ENCODE data around the gene UBE2E2. TPM values are rescaled to one million over a fixed set of nuclear protein-coding genes. Genes with fewer than 3 reads are reported as not detected.

The UBE2E2 gene
- total RNA-seq, 2 experiments from 2014 or later = 11.3 to 11.8 TPM

DNA sequence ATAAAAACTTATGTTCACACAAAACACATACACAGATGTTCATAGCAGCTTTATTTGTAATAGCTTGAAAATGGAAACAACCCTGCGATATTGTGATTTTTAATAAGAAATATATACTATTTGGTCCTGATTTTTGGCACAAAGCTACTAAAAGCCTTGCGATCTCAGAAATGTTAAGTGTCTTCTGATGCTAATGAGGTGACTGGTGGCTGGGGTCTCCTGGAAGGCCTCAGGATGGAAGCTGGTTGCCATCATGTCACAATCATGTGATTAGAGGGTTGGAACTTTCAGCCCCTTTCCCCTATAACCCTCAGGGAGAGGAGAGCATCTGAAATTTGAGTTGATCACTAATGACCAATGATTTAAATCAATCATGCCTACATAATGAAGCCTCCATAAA, 324.2 kb downstream of the UBE2E2 start:
- ChIA-PET POLR2A (no interaction called here), CTCF (no interaction called here)
- Mint-ChIP-seq H3K27me3 (ENCODE audit: low read depth) (no peaks in the 10 kb centered on the region), H3K4me1 (ENCODE audit: low read depth) (no peaks in the 10 kb centered on the region), H3K9me3 (ENCODE audit: insufficient read depth) (no peaks in the 10 kb centered on the region), H3K27ac (no peak overlapping the region), H3K36me3 (ENCODE audit: low read depth) (no peaks in the 10 kb centered on the region), H3K4me3 (no peak overlapping the region)
- DNase-seq = no peak
- ATAC-seq = no peak

DNA sequence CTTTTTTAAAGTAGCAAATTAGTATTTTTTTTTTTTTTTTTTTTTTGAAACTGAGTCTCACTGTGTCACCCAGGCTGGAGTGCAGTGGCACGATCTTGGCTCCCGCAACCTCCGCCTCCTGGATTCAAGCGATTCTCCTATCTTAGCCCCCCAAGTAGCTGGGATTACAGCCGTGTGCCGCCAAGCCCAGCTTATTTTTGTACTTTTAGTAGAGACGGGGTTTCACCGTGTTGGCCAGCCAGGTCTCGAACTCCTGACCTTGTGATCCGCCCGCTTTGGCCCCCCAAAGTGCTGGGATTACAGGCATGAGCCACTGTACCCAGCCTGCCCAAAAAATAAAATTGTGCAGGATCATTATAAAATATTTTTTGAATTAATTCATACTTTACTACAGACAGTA, 330.5 kb downstream of the UBE2E2 start:
- no peak overlapping the region for H3K27ac Mint-ChIP-seq
- H3K4me1 Mint-ChIP-seq (ENCODE audit: low read depth) = no peaks in the 10 kb centered on the region
- DNase-seq (no peak), ATAC-seq (no peak)
- no peaks in the 10 kb centered on the region for H3K27me3 Mint-ChIP-seq (ENCODE audit: low read depth)
- ChIA-PET POLR2A (no interaction called here), CTCF (no interaction called here)
- H3K36me3 Mint-ChIP-seq (ENCODE audit: low read depth) = no peaks in the 10 kb centered on the region
- H3K4me3 Mint-ChIP-seq = no peak overlapping the region
- H3K9me3 Mint-ChIP-seq (ENCODE audit: insufficient read depth) = no peaks in the 10 kb centered on the region

DNA sequence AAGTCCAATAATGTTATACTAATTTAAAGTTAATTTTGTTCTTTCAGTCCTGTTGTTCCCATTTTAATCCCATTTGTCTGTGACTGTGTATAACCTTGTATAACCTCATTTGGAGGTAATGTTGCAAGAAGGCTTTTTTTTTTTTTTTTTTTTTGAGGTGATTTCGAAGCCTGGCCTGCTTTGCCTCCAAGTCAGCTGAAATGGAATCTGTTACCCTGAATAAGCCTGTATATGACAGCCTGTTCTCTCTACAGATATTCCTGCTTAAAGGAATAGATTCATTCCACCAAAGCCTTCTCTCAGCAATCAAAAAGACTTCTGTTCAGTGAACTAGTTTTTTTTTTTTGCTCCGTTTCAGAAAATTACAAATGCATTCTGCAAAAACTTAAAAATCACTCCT, 330.9 kb downstream of the UBE2E2 start:
- Mint-ChIP-seq H3K27ac (no peak overlapping the region), H3K27me3 (ENCODE audit: low read depth) (no peaks in the 10 kb centered on the region), H3K36me3 (ENCODE audit: low read depth) (no peaks in the 10 kb centered on the region), H3K9me3 (ENCODE audit: insufficient read depth) (no peaks in the 10 kb centered on the region), H3K4me3 (no peak overlapping the region), H3K4me1 (ENCODE audit: low read depth) (no peaks in the 10 kb centered on the region)
- ATAC-seq = no peak
- no peak for DNase-seq
- ChIA-PET CTCF (no interaction called here), POLR2A (no interaction called here)

DNA sequence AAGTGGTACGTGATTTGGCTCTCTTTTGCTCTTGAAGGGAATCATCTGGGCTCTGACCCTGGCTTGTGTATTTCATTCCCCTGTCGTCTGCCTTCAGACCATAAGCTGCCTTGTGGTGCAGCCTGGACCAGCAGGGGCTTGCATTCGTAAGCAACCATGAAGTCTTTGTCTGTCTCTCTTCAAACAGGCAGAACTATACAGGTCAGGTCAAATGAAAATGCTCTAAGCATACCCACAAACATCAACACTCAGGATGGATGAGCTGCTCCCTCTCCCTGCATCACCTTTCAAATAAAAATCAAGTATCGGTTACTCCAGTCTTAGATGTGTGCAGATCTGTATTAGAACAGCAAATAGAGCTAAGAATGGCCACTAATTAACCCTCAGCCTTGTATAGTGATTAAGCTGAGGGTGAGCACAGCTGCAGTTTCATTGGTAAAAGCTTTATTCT, 334.0 kb downstream of the UBE2E2 start:
- CTCF ChIA-PET = interaction anchor here (0.7 kb wide), 1 partner anchor 95 kb away, joined by 3 read pairs; no protein-coding TSS in a partner anchor
- no peak for ATAC-seq
- no peaks in the 10 kb centered on the region for H3K9me3 Mint-ChIP-seq (ENCODE audit: insufficient read depth)

DNA sequence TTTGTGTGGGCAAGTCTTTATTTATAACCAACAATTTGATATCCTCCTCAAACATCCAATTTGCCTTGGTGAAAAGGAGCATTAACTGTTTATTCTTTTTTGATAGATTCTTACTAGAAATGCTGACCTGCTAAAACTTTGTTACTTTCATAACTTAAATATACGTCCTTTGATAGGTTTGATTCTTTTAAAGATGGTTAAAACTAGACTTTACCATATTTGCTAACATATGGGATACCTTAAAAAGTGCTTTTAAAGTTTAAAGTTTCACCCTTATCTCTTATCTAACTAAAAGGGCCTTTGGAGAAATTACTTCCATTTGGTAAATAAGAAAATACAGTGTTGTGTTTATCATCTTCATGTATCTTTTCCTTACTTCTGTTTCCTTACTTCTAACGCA, 336.1 kb downstream of the UBE2E2 start:
- DNase-seq (no peak), ATAC-seq (no peak)
- Mint-ChIP-seq H3K36me3 (ENCODE audit: low read depth) (no peaks in the 10 kb centered on the region), H3K9me3 (ENCODE audit: insufficient read depth) (no peaks in the 10 kb centered on the region), H3K4me3 (no peak overlapping the region), H3K4me1 (ENCODE audit: low read depth) (no peaks in the 10 kb centered on the region), H3K27me3 (ENCODE audit: low read depth) (no peaks in the 10 kb centered on the region), H3K27ac (no peak overlapping the region)
- CTCF ChIA-PET = no interaction called here
- POLR2A ChIA-PET = no interaction called here

More for the DNA sequence above, 334.0 kb downstream of the UBE2E2 start:
- Mint-ChIP-seq H3K4me3 (no peak overlapping the region), H3K36me3 (ENCODE audit: low read depth) (no peaks in the 10 kb centered on the region), H3K27me3 (ENCODE audit: low read depth) (no peaks in the 10 kb centered on the region), H3K27ac (no peak overlapping the region), H3K4me1 (ENCODE audit: low read depth) (no peaks in the 10 kb centered on the region)
- no peak for DNase-seq
- POLR2A ChIA-PET = no interaction called here

DNA sequence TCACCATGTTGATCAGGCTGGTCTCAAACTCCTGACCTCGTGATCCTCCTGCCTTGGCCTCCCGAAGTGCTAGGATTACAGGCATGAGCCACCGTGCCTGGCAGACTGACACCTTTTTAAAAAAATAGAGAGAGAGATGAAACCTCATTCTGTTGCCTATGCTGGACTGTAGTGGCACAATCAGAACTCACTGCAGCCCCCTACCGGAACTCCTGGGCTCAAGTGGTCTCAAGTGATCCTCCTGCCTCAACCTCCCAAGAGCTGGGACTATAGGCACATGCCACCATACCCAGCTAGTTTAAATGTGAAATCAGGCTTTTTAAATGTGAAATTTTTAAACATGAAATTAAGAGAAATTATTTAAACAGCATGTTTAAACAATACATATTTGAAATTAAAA, 337.5 kb downstream of the UBE2E2 start:
- Mint-ChIP-seq H3K4me3 (no peak overlapping the region), H3K4me1 (ENCODE audit: low read depth) (no peaks in the 10 kb centered on the region), H3K27ac (no peak overlapping the region), H3K36me3 (ENCODE audit: low read depth) (no peaks in the 10 kb centered on the region), H3K27me3 (ENCODE audit: low read depth) (no peaks in the 10 kb centered on the region), H3K9me3 (ENCODE audit: insufficient read depth) (no peaks in the 10 kb centered on the region)
- POLR2A ChIA-PET = interaction anchor here (0.6 kb wide), 1 partner anchor 20 kb away, joined by 5 read pairs; no protein-coding TSS in a partner anchor
- CTCF ChIA-PET = no interaction called here
- DNase-seq (no peak), ATAC-seq (no peak)

DNA sequence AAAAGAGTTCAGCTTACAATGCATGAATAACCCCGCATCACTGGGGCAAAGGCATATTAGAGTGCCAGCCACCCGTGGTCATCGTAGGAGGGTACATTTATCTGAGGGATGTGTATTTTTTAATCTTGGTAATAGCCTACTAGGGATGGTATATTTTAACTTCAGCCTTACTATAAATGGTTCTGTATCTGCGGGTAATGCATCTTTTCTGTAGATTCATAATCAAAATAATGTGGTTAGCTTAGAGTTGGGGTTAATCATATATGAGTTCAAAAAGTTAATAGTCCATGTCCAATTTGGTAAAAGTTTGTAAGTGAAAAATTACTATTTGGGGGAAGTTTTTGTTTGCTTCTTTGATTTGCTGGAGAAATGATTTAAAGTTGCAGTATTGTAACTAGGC, 339.0 kb downstream of the UBE2E2 start:
- DNase-seq = no peak

DNA sequence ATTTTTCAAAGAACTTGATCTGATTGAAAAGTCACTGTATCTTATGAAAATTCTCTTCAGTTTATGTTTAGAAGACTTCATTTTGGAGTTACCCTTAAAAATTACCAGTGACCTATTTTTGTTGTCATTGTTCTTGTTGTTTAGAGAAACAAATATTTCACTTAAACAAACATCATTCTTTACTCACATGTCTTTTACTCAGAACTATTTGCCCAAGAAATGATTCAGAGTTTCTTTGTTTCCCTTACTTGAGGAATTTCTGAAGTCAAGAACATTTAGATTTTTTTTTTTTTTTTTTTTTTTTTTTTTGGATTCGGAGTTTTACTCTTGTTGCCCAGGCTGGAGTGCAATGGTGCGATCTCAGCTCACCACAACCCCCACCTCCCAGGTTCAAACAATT, 343.1 kb downstream of the UBE2E2 start:
- no peaks in the 10 kb centered on the region for H3K27me3 Mint-ChIP-seq (ENCODE audit: low read depth)
- H3K9me3 Mint-ChIP-seq (ENCODE audit: insufficient read depth) = no peaks in the 10 kb centered on the region
- no peaks in the 10 kb centered on the region for H3K4me1 Mint-ChIP-seq (ENCODE audit: low read depth)
- no peak overlapping the region for H3K4me3 Mint-ChIP-seq
- no peak for ATAC-seq
- ChIA-PET POLR2A (no interaction called here), CTCF (no interaction called here)
- DNase-seq = no peak
- no peaks in the 10 kb centered on the region for H3K36me3 Mint-ChIP-seq (ENCODE audit: low read depth)
- H3K27ac Mint-ChIP-seq = no peak overlapping the region

More for the DNA sequence above, 339.0 kb downstream of the UBE2E2 start:
- Mint-ChIP-seq H3K27ac (no peak overlapping the region), H3K27me3 (ENCODE audit: low read depth) (no peaks in the 10 kb centered on the region), H3K36me3 (ENCODE audit: low read depth) (no peaks in the 10 kb centered on the region), H3K9me3 (ENCODE audit: insufficient read depth) (no peaks in the 10 kb centered on the region), H3K4me1 (ENCODE audit: low read depth) (no peaks in the 10 kb centered on the region), H3K4me3 (no peak overlapping the region)
- POLR2A ChIA-PET = no interaction called here
- ATAC-seq = no peak
- CTCF ChIA-PET = no interaction called here

DNA sequence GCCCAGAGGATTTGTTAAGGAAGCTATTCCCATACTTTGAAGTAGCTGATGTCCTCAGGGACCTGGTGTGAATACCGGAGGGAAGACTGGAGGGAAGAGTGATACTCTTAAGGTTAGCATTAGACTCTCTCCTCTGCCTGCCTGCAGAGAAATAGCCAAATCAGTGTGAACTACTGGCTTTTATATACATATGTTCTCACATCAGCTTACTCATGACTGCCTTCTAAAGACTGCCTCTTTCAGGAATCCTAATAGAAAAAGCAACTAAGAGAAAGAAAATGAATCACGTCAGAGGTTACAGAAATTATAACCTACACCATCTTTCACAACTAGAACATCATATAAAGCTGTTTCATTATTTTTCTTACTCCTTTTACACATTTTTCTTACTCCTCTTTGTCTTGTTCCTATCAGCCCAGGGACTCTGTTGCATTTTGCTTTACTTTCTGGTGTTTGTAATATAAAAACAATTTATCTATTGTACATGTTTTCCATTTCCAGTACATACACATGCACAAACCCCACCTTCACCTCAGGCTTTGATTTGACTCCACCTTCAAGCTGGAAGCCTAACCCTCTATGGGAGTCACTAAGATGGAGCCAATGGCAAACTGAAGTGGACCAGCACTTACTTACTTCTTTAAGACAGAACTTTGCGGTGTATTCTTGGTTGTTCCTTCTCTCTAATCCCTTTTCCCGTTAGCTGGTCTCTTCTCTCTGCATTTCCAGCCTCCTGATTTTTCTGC, 345.0 kb downstream of the UBE2E2 start:
- POLR2A ChIA-PET = no interaction called here
- no peak overlapping the region for H3K27ac Mint-ChIP-seq
- H3K4me3 Mint-ChIP-seq = no peak overlapping the region
- no peaks in the 10 kb centered on the region for H3K27me3 Mint-ChIP-seq (ENCODE audit: low read depth)
- CTCF ChIA-PET = no interaction called here
- DNase-seq = no peak
- ATAC-seq = no peak
- H3K9me3 Mint-ChIP-seq (ENCODE audit: insufficient read depth) = no peaks in the 10 kb centered on the region
- H3K4me1 Mint-ChIP-seq (ENCODE audit: low read depth) = no peaks in the 10 kb centered on the region
- no peaks in the 10 kb centered on the region for H3K36me3 Mint-ChIP-seq (ENCODE audit: low read depth)

DNA sequence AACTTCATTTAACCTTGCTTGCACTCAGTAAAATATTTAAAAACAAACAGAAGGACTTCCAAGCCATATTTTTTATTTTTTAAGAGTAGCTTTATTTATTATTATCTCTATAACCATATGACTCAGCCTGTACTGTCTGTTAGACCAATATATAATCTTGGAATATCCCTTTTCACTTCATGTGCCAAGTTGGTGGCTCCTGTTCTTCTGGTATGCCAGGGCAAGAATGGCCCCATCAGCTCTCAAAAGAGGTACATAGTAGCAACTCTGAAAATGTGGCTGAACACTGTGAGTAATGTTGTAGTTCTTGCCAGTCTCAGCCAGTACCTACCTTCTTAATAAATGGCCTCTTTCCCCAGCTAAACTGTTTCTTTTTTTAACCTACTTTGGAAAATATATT, 345.6 kb downstream of the UBE2E2 start:
- ChIA-PET POLR2A (no interaction called here), CTCF (no interaction called here)
- H3K36me3 Mint-ChIP-seq (ENCODE audit: low read depth) = no peaks in the 10 kb centered on the region
- no peak overlapping the region for H3K27ac Mint-ChIP-seq
- DNase-seq (no peak), ATAC-seq (no peak)
- H3K9me3 Mint-ChIP-seq (ENCODE audit: insufficient read depth) = no peaks in the 10 kb centered on the region
- H3K4me3 Mint-ChIP-seq = no peak overlapping the region
- no peaks in the 10 kb centered on the region for H3K4me1 Mint-ChIP-seq (ENCODE audit: low read depth)
- no peaks in the 10 kb centered on the region for H3K27me3 Mint-ChIP-seq (ENCODE audit: low read depth)

DNA sequence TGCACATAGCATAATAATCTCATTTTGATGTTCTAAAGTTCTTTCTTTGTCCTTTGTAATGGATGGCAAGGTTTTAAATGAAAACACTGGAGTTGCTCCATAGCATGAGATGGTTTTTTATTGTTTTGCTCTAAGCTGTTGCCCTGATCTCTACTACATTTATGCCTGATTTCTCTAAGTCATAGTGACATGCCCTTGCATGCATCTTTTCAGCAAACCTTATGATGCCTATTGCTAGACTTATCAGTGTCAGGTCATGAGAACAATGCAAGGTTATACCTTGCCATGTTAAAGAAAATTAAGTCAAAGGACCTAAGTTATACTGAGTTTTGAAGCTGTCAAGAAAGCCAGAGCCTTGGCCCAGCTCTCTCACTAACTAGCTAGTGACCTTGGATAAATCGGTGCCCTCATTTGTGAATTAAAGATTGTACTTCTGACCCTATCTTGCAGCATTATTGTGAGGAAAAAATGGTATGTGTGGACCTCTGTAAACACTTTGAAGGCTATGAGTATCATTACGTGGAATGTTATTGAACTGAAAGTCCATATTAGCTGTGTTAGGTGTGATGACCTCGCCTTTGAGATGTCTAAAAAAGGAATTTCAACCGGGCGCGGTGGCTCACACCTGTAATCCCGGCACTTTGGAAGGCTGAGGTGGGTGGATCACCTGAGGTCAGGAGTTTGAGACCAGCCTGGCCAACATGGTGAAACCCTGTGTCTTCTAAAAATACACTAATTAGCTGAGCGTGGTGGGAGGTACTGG, 346.2 kb downstream of the UBE2E2 start:
- Mint-ChIP-seq H3K27ac (no peak overlapping the region), H3K4me3 (no peak overlapping the region), H3K4me1 (ENCODE audit: low read depth) (no peaks in the 10 kb centered on the region), H3K36me3 (ENCODE audit: low read depth) (no peaks in the 10 kb centered on the region), H3K27me3 (ENCODE audit: low read depth) (no peaks in the 10 kb centered on the region), H3K9me3 (ENCODE audit: insufficient read depth) (no peaks in the 10 kb centered on the region)
- CTCF ChIA-PET = no interaction called here
- POLR2A ChIA-PET = no interaction called here
- ATAC-seq = no peak
- DNase-seq = no peak

DNA sequence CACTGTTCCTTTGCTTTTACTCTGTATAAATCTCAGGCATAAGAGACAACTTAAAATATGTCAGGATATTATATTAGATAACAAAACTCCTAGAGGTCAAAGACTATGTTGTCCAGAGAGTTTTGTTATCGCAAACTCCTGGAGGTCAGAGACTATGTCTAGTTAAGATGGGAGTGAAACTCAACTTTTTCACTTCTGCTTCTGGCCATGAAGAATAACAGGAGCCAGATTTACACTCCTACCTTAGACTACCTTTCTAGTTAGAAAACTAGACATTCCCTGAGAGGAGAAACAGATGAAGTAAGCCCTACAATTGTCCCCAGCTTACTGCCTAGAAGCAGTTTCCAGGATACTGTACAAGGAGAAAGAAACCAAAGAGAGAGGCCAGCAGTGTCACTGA, 347.3 kb downstream of the UBE2E2 start:
- Mint-ChIP-seq H3K27me3 (ENCODE audit: low read depth) (no peaks in the 10 kb centered on the region), H3K4me1 (ENCODE audit: low read depth) (no peaks in the 10 kb centered on the region), H3K36me3 (ENCODE audit: low read depth) (no peaks in the 10 kb centered on the region), H3K4me3 (no peak overlapping the region), H3K9me3 (ENCODE audit: insufficient read depth) (no peaks in the 10 kb centered on the region), H3K27ac (no peak overlapping the region)
- POLR2A ChIA-PET = no interaction called here
- no peak for DNase-seq
- CTCF ChIA-PET = no interaction called here
- ATAC-seq = no peak
